Activated CD4-positive, CD25-positive, alpha-beta regulatory T cell (primary cell): ENCODE measurements around the gene TMCC2.
"Not testable (repeated sequence)": the region's sequence is repeated elsewhere in the genome, so short reads cannot be mapped to it uniquely, and the experiment has no call there.

ENCODE experiments used
- DNase-seq, 4 experiments: peaks; one replicate each; lab custom pipeline; 2025; lab: John Stamatoyannopoulos, UW

Gene TMCC2

GRCh38 chr1:205227584-205228013 is at the start of gene TMCC2:
TSS of gene TMCC2 (plus strand) at chr1:205227946. CDS start at chr1:205228565, 619 bp downstream.
- DNase-seq = peak; percentile 20 to 49 (median 30)

GRCh38 chr1:205179842-205180241 is 47.9 kb upstream of the TMCC2 start:
- DNase-seq = no peak

GRCh38 chr1:205180331-205180730 is 47.4 kb upstream of the TMCC2 start:
- not testable (repeated sequence) for DNase-seq

GRCh38 chr1:205182930-205183329 is 44.8 kb upstream of the TMCC2 start:
- no peak for DNase-seq

- no peak for DNase-seq
These were observed 43.9 kb upstream of the TMCC2 start for GRCh38 chr1:205183676-205184335.

- DNase-seq = no peak
These were observed 41.6 kb upstream of the TMCC2 start for GRCh38 chr1:205186191-205186590.

- DNase-seq = no peak
These were observed 40.3 kb upstream of the TMCC2 start for GRCh38 chr1:205187420-205187819.

- DNase-seq = no peak
These were observed 39.6 kb upstream of the TMCC2 start for GRCh38 chr1:205188098-205188497.

- DNase-seq = no peak
These were observed 39.1 kb upstream of the TMCC2 start for GRCh38 chr1:205188596-205188995.

GRCh38 chr1:205189131-205189530 is 38.6 kb upstream of the TMCC2 start:
- no peak for DNase-seq

GRCh38 chr1:205190845-205191577 is 36.7 kb upstream of the TMCC2 start:
- DNase-seq = no peak

GRCh38 chr1:205191622-205192021 is 36.1 kb upstream of the TMCC2 start:
- DNase-seq = no peak

GRCh38 chr1:205192287-205192686 is 35.5 kb upstream of the TMCC2 start:
- no peak for DNase-seq

- DNase-seq = no peak
These were observed 28.4 kb upstream of the TMCC2 start for GRCh38 chr1:205199090-205199930.

GRCh38 chr1:205199931-205200299 is 27.8 kb upstream of the TMCC2 start:
- no peak for DNase-seq

- no peak for DNase-seq
These were observed 23.2 kb upstream of the TMCC2 start for GRCh38 chr1:205204552-205204951.

- no peak for DNase-seq
These were observed 22.7 kb upstream of the TMCC2 start for GRCh38 chr1:205205055-205205454.

- no peak for DNase-seq
These were observed 18.9 kb upstream of the TMCC2 start for GRCh38 chr1:205208811-205209210.

- DNase-seq = no peak
These were observed 17.0 kb upstream of the TMCC2 start for GRCh38 chr1:205210756-205211168.

GRCh38 chr1:205211169-205211838 is 16.4 kb upstream of the TMCC2 start, which contains the start of gene DSTYK:
TSS of gene DSTYK (minus strand) at chr1:205211702. CDS start at chr1:205211535, 167 bp downstream.
- peak; percentile 77 to 84 (median 82) for DNase-seq

GRCh38 chr1:205211839-205212536 is 15.8 kb upstream of the TMCC2 start:
- DNase-seq = no peak
